ENCODE results near the gene STAT5B. TPM values are rescaled to one million over a fixed set of nuclear protein-coding genes. Genes with fewer than 3 reads are reported as not detected.
"Not testable (repeated sequence)": the region's sequence is repeated elsewhere in the genome, so short reads cannot be mapped to it uniquely, and the experiment has no call there.

STAT5B gene
- total and polyA plus RNA-seq, 10 donors: 26.4 to 171 (median 101) TPM

- intact Hi-C loops (cut with DNase I; ENCODE audit: low total_unique reads): no loop called here
- H3K4me3 ChIP-seq: peak overlapping the region in 1 of 8 donors; percentile 44
- peak overlapping the region in 5 of 8 donors; percentile 45 to 81 (median 67) for H3K27ac ChIP-seq
- peaks cover 3 to 73% (median 35%) of the 10 kb centered on the region in 6 donors for H3K4me1 ChIP-seq
- no peaks in the 10 kb centered on the region for H3K27me3 ChIP-seq (replicated peaks in 1 of 7)
- DNase-seq: no peak
- WGBS, 5 donors: 71 to 82% (median 72%) methylated on average over 9 of the region's 9 CpGs
- H3K9me3 ChIP-seq: no peaks in the 10 kb centered on the region
- no peaks in the 10 kb centered on the region for H3K36me3 ChIP-seq
- TF ChIP-seq POLR2A (IDR thresholded peaks at IDR 0.05): no peak
- peak in 1 of 3 donors; percentile 52 for TF ChIP-seq POLR2AphosphoS5 (IDR thresholded peaks at IDR 0.05)
- TF ChIP-seq, protein P1, sequence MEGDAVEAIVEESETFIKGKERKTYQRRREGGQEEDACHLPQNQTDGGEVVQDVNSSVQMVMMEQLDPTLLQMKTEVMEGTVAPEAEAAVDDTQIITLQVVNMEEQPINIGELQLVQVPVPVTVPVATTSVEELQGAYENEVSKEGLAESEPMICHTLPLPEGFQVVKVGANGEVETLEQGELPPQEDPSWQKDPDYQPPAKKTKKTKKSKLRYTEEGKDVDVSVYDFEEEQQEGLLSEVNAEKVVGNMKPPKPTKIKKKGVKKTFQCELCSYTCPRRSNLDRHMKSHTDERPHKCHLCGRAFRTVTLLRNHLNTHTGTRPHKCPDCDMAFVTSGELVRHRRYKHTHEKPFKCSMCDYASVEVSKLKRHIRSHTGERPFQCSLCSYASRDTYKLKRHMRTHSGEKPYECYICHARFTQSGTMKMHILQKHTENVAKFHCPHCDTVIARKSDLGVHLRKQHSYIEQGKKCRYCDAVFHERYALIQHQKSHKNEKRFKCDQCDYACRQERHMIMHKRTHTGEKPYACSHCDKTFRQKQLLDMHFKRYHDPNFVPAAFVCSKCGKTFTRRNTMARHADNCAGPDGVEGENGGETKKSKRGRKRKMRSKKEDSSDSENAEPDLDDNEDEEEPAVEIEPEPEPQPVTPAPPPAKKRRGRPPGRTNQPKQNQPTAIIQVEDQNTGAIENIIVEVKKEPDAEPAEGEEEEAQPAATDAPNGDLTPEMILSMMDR (IDR thresholded peaks at IDR 0.05 in 8 of 11, conservative IDR thresholded peaks at IDR 0.05 in 3 of 11): no peak
Measured at GRCh38 chr17:42266918-42267766, 9.0 kb downstream of the STAT5B start.

- H3K4me3 ChIP-seq: peak overlapping the region in 1 of 8 donors; percentile 44
- no peaks in the 10 kb centered on the region for H3K36me3 ChIP-seq
- peaks cover 0 to 73% (median 30%) of the 10 kb centered on the region in 6 donors for H3K4me1 ChIP-seq
- H3K27ac ChIP-seq: peak overlapping the region in 5 of 8 donors; percentile 45 to 81 (median 67)
- 78 to 96% (median 86%) methylated on average over 2 of the region's 2 CpGs for WGBS, 5 donors
- TF ChIP-seq, protein P1 (IDR thresholded peaks at IDR 0.05 in 8 of 11, conservative IDR thresholded peaks at IDR 0.05 in 3 of 11): no peak
- intact Hi-C loops (cut with DNase I; ENCODE audit: low total_unique reads): no loop called here
- DNase-seq: no peak
- H3K27me3 ChIP-seq (replicated peaks in 1 of 7): no peaks in the 10 kb centered on the region
- H3K9me3 ChIP-seq: no peaks in the 10 kb centered on the region
Measured at GRCh38 chr17:42266462-42266861, 9.7 kb downstream of the STAT5B start.

DNA sequence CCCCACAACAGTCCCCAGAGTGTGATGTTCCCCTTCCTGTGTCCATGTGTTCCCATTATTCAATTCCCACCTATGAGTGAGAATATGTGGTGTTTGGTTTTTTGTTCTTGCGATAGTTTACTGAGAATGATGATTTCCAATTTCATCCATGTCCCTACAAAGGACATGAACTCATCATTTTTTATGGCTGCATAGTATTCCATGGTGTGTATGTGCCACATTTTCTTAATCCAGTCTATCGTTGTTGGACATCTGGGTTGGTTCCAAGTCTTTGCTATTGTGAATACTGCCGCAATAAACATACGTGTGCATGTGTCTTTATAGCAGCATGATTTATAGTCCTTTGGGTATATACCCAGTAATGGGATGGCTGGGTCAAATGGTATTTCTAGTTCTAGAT lies 11.8 kb downstream of the STAT5B start:
- H3K4me1 ChIP-seq: peaks cover 0 to 73% (median 17%) of the 10 kb centered on the region in 6 donors
- intact Hi-C loops (cut with DNase I; ENCODE audit: low total_unique reads); H3K4me3 ChIP-seq; DNase-seq; H3K27me3 ChIP-seq (replicated peaks in 1 of 7); H3K36me3 ChIP-seq; H3K9me3 ChIP-seq; H3K27ac ChIP-seq: not testable (repeated sequence)
- WGBS, 5 donors: 100% methylated on average over 2 of the region's 4 CpGs; no CpG with 5 or more reads in 4 of the 5 donors

GRCh38 chr17:42260318-42260717 lies 15.9 kb downstream of the STAT5B start:
- no peak for DNase-seq
- H3K9me3 ChIP-seq: no peaks in the 10 kb centered on the region
- TF ChIP-seq POLR2A (IDR thresholded peaks at IDR 0.05): no peak
- H3K4me3 ChIP-seq: no peak overlapping the region
- H3K27ac ChIP-seq: no peak overlapping the region
- no peaks in the 10 kb centered on the region for H3K27me3 ChIP-seq (replicated peaks in 1 of 7)
- H3K4me1 ChIP-seq: peaks cover 0 to 75% (median 13%) of the 10 kb centered on the region in 6 donors
- H3K36me3 ChIP-seq: no peaks in the 10 kb centered on the region
- intact Hi-C loops (cut with DNase I; ENCODE audit: low total_unique reads): no loop called here
- WGBS, 5 donors: 86 to 96% (median 92%) methylated on average over 6 of the region's 6 CpGs

DNA sequence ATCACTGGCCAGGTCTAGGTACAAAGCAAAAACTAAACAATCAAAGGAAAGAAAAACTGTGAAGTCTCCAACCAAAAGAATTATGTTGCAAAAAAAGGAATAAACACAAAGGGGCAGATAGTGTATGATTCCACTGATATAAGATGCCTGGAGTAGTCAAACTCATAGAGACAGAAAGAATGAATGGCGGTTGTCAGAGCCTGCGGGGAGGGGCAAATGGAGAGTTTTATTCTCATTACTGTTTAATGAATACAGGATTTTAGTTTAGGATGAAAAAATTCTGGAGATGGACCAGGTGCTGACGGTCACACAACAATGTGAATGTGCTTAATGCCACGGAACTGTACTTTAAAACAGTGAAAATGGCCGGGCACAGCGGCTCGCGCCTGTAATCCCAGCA lies 20.7 kb downstream of the STAT5B start:
- WGBS, 5 donors: 91 to 99% (median 96%) methylated on average over 8 of the region's 8 CpGs
- H3K36me3 ChIP-seq: no peaks in the 10 kb centered on the region
- no peak for DNase-seq
- H3K27ac ChIP-seq: peak overlapping the region in 2 of 8 donors; percentile 41 to 94
- H3K9me3 ChIP-seq: no peaks in the 10 kb centered on the region
- H3K4me3 ChIP-seq: no peak overlapping the region
- intact Hi-C loops (cut with DNase I; ENCODE audit: low total_unique reads): no loop called here
- TF ChIP-seq POLR2AphosphoS5 (IDR thresholded peaks at IDR 0.05) (no peak), POLR2A (IDR thresholded peaks at IDR 0.05) (no peak)
- TF ChIP-seq, protein P1 (IDR thresholded peaks at IDR 0.05 in 8 of 11, conservative IDR thresholded peaks at IDR 0.05 in 3 of 11): no peak
- H3K4me1 ChIP-seq: peaks cover 0 to 97% (median 34%) of the 10 kb centered on the region in 6 donors
- no peaks in the 10 kb centered on the region for H3K27me3 ChIP-seq (replicated peaks in 1 of 7)
